Karpas-422 (cell line): Measurements from ENCODE around the gene RGL1. TPM values are rescaled to one million over a fixed set of nuclear protein-coding genes. Genes with fewer than 3 reads are reported as not detected.

Source experiments
- DNase-seq: peaks from one replicate; pipeline ENCODE4 v3.0.0-alpha.2; 2015
- H2AFZ ChIP-seq: fragments of 200-600 bp; sonication (generic); 2 replicates; pipeline ENCODE4 v1.6.1; 2014; ENCODE audit warnings: antibody characterized with exemption, low read length, mixed read lengths
- H3K27ac ChIP-seq: fragments of 200-600 bp; sonication (generic); 2 replicates; pipeline ENCODE4 v1.5.1; 2014; ENCODE audit warnings: mild to moderate bottlenecking, low read length, moderate library complexity
- H3K27me3 ChIP-seq: fragments of 200-600 bp; sonication (generic); 2 replicates; pipeline ENCODE4 v1.6.1; 2014; ENCODE audit warnings: low read length, mixed read lengths
- H3K36me3 ChIP-seq: fragments of 200-600 bp; sonication (generic); 2 replicates; pipeline ENCODE4 v1.6.1; 2014; ENCODE audit warnings: low read length, mixed read lengths; ENCODE audit not compliant: insufficient read depth
- H3K4me1 ChIP-seq: fragments of 200-600 bp; sonication (generic); 2 replicates; pipeline ENCODE4 v1.6.1; 2014; ENCODE audit warnings: mild to moderate bottlenecking, low read length, mixed read lengths
- H3K4me2 ChIP-seq: fragments of 200-600 bp; sonication (generic); 2 replicates; pipeline ENCODE4 v1.6.1; 2014; ENCODE audit warnings: low read length, low read depth, mild to moderate bottlenecking; ENCODE audit not compliant: poor library complexity, severe bottlenecking
- H3K4me3 ChIP-seq: fragments of 200-600 bp; sonication (generic); 2 replicates; pipeline ENCODE4 v1.5.1; 2014; ENCODE audit warnings: mild to moderate bottlenecking, antibody characterized with exemption, low read length, mixed read lengths
- H3K79me2 ChIP-seq: fragments of 200-600 bp; sonication (generic); 2 replicates; pipeline ENCODE4 v1.6.1; 2014; ENCODE audit warnings: mild to moderate bottlenecking, low read length, mixed read lengths
- H3K9ac ChIP-seq: fragments of 200-600 bp; sonication (generic); 2 replicates; pipeline ENCODE4 v1.6.0; 2014; ENCODE audit warnings: low read length
- H3K9me2 ChIP-seq: fragments of 200-600 bp; sonication (generic), shearing (Covaris generic); replicated peaks from 2 replicates; pipeline ENCODE4 v1.6.0; 2014; ENCODE audit warnings: mild to moderate bottlenecking, low read length, moderate library complexity; ENCODE audit not compliant: insufficient read depth
- H3K9me3 ChIP-seq: fragments of 300-700, 200-600 bp; sonication (generic); 2 replicates; pipeline ENCODE4 v1.6.1; 2014; ENCODE audit warnings: low read length, mixed read lengths
- H4K20me1 ChIP-seq: fragments of 200-600 bp; sonication (generic); 2 replicates; pipeline ENCODE4 v1.6.1; 2014; ENCODE audit warnings: mild to moderate bottlenecking, antibody characterized with exemption, low read length, low read depth; ENCODE audit not compliant: insufficient read depth
- total RNA-seq: library from RNA; depleted of rRNA; stranded (reverse); fragments of >200 nt; shearing (Covaris generic); gene quantifications from 2 replicates; pipeline ENCODE4 v1.2.3, GENCODE V29; 2014; ENCODE audit warnings: low replicate concordance

Gene RGL1
- total RNA-seq, 1 experiment from 2014 or later: 1.0 TPM

DNA sequence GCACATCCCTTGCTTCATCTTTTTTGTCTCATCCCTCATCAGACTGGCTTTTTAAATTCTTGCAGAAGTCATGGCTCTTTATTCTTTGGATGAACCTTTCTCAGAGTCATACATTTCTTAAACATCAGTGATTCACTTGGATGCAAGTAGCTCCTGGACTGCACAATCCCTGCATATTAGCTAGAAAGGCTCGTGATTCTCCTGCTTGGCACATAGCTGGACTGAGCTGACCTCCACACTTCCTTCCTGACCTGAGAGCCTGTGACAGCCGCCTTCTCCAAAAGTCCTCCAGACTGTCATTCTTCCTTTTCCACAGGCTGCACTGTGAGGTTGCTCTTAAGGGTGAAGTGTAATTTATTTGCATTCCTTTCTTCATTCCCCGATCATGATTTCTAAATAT is 109.4 kb downstream of the RGL1 start:
- DNase-seq: no peak
- Histone ChIP-seq H3K9ac (no peak overlapping the region), H3K36me3 (no peaks in the 10 kb centered on the region), H3K4me1 (peaks cover 21% of the 10 kb centered on the region), H3K9me3 (no peaks in the 10 kb centered on the region), H3K79me2 (no peaks in the 10 kb centered on the region), H3K4me2 (no peak overlapping the region), H2AFZ (no peak overlapping the region), H4K20me1 (no peaks in the 10 kb centered on the region), H3K27me3 (no peaks in the 10 kb centered on the region), H3K9me2 (no peaks in the 10 kb centered on the region), H3K4me3 (no peak overlapping the region), H3K27ac (no peak overlapping the region)

DNA sequence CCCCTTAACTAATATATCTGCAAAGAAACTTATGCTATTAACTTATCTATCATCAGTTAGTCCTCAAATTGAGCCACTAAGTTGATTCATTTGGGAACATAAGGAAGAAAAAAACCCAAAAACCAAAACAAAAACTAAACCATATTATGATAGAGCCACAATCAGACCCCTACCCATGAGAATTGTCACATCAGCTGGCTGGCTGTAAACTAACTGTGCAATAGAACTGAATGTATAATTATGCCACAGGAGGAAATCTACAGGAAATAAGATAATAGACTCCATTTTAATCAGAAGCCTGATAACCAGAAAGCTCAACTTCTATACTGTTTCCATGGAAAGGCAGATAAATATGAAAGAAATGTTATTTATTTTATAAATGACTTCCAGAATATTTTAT is 110.0 kb downstream of the RGL1 start:
- DNase-seq: no peak
- Histone ChIP-seq H3K27me3 (no peaks in the 10 kb centered on the region), H3K4me1 (peaks cover 21% of the 10 kb centered on the region), H3K36me3 (no peaks in the 10 kb centered on the region), H3K4me3 (no peak overlapping the region), H3K9me3 (no peaks in the 10 kb centered on the region), H2AFZ (no peak overlapping the region), H3K27ac (no peak overlapping the region), H4K20me1 (no peaks in the 10 kb centered on the region), H3K9me2 (no peaks in the 10 kb centered on the region), H3K79me2 (no peaks in the 10 kb centered on the region), H3K4me2 (no peak overlapping the region), H3K9ac (no peak overlapping the region)

DNA sequence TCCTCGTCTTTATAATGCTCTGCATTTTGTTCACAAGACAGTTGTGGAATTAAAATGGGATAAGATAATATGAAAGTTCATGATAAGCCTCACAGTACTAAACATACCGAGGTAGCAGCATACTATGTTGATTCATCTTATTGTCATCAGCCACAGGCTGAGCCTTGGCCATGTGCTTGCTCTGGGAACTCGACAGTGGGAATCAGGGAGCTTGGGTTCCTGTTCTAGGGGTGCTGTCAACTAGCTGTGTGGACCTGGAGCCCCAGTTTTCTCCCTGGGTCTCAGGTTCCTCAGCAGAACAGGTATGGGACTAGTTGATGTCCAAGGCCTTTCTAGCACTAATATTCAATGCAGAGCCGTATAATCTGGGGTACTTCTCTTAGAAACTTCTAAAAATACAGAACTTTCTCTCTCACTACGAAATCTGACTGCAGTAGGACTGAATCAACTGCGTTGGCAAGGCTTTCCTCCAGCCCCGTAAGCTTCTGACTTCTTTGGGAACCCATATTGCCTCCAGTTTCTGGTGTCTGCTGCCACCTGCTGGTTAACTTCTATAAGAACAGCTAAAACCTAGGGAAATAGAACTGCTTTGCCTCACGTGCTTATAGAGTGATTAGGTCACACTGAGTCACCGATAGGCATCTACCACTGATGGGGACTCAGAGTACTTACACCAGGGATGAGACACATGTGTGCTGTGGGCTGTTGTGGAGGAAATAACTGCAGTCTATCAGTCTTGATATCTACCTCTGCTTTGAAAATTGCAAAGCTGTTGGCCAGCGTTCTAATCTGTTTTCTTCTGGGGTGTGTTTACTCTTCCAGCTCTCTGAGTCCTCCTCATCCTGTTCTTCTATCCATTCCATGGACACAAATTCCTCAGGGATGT is 110.9 kb downstream of the RGL1 start:
- peak; percentile 91 for DNase-seq
- Histone ChIP-seq H3K9ac (no peak overlapping the region), H3K9me2 (no peaks in the 10 kb centered on the region), H3K36me3 (no peaks in the 10 kb centered on the region), H3K4me2 (no peak overlapping the region), H3K27ac (no peak overlapping the region), H3K27me3 (no peaks in the 10 kb centered on the region), H2AFZ (no peak overlapping the region), H4K20me1 (no peaks in the 10 kb centered on the region), H3K4me3 (no peak overlapping the region), H3K79me2 (no peaks in the 10 kb centered on the region), H3K4me1 (peaks cover 18% of the 10 kb centered on the region), H3K9me3 (no peaks in the 10 kb centered on the region)

DNA sequence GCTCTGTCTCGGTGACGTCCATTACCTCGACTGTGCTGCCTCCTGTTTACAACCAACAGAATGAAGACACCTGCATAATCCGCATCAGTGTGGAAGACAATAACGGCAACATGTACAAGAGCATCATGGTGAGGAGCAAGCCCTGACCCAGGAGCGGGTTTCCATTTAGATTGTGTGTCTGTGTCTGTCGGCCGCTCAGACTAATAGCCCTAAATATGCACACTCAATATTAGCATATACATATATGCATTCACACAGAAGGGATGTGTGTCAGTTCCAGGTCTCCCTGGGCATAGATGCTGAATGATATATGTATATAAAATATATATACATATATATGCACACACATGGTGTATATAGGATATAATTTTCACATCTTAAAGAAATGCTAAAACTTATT is 111.7 kb downstream of the RGL1 start:
- no peak overlapping the region for H2AFZ ChIP-seq
- no peaks in the 10 kb centered on the region for H3K36me3 ChIP-seq
- no peak overlapping the region for H3K27ac ChIP-seq
- H3K9ac ChIP-seq: no peak overlapping the region
- no peaks in the 10 kb centered on the region for H4K20me1 ChIP-seq
- peaks cover 11% of the 10 kb centered on the region for H3K4me1 ChIP-seq
- no peak overlapping the region for H3K4me2 ChIP-seq
- no peaks in the 10 kb centered on the region for H3K9me2 ChIP-seq
- DNase-seq: no peak
- no peaks in the 10 kb centered on the region for H3K9me3 ChIP-seq
- H3K4me3 ChIP-seq: no peak overlapping the region
- no peaks in the 10 kb centered on the region for H3K27me3 ChIP-seq
- no peaks in the 10 kb centered on the region for H3K79me2 ChIP-seq

DNA sequence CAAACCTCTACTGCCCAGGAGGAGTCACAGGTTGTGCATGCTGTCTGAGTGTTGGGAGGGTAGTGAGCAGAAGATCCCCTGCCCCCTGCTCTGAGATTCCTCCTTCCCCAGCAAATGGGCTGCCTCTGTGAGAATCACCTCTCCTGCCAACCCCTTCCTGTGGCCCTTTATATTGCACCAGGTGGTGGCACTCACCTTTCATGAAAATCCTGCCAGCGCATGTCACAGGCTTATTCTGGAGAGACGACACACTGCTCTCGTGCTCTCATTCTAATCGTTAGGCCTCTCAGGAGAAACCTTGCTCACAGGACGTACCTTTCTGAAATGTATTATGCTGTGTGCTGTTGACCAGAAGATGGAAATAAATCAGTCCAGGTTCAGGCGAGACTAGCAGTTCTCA is 113.7 kb downstream of the RGL1 start:
- no peaks in the 10 kb centered on the region for H3K4me1 ChIP-seq
- H3K79me2 ChIP-seq: no peaks in the 10 kb centered on the region
- H3K27ac ChIP-seq: no peak overlapping the region
- H3K9me2 ChIP-seq: no peaks in the 10 kb centered on the region
- H3K4me3 ChIP-seq: no peak overlapping the region
- H3K27me3 ChIP-seq: no peaks in the 10 kb centered on the region
- H2AFZ ChIP-seq: no peak overlapping the region
- no peak for DNase-seq
- H3K36me3 ChIP-seq: no peaks in the 10 kb centered on the region
- no peaks in the 10 kb centered on the region for H4K20me1 ChIP-seq
- no peaks in the 10 kb centered on the region for H3K9me3 ChIP-seq
- H3K9ac ChIP-seq: no peak overlapping the region
- no peak overlapping the region for H3K4me2 ChIP-seq

DNA sequence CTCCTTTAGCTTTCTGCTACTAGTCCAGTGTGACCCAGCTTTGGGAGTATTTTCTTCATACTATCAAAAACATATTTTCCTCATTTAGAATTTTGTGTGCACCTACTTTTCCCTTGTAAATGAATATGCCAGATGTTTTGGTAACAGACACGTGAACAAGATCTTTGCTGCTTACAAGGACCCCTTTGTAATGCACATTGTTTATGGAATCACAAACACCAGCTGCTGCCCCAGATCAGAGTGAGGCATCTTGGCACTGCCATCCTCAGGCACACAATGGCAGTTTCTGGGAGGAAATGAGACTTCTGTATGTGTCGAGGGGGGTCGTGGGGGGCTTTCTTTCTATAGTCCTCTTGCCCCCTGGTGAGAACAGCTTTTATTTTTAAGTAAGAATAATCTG is 115.7 kb downstream of the RGL1 start:
- Histone ChIP-seq H3K36me3 (no peaks in the 10 kb centered on the region), H3K27me3 (no peaks in the 10 kb centered on the region), H3K9me2 (no peaks in the 10 kb centered on the region), H3K27ac (no peak overlapping the region), H3K9me3 (no peaks in the 10 kb centered on the region), H3K4me1 (no peaks in the 10 kb centered on the region), H3K9ac (no peak overlapping the region), H3K79me2 (no peaks in the 10 kb centered on the region), H2AFZ (no peak overlapping the region), H3K4me2 (no peak overlapping the region), H4K20me1 (no peaks in the 10 kb centered on the region), H3K4me3 (no peak overlapping the region)
- no peak for DNase-seq

DNA sequence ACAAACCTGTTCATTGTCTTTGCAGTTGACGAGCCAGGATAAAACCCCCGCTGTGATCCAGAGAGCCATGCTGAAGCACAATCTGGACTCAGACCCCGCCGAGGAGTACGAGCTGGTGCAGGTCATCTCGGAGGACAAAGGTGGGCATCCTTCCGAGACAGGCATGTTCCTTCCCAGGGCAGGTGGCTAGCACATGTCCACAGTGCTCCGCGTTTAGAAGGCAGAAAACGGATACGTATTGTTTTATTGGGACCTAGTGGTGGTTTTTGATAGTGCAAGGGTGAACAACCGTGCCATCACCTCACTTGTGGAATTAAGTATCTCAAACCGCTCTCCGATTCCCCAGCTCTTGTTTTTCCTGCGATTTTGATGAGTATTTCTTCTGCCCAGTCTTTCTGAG is 117.3 kb downstream of the RGL1 start:
- H3K9ac ChIP-seq: no peak overlapping the region

DNA sequence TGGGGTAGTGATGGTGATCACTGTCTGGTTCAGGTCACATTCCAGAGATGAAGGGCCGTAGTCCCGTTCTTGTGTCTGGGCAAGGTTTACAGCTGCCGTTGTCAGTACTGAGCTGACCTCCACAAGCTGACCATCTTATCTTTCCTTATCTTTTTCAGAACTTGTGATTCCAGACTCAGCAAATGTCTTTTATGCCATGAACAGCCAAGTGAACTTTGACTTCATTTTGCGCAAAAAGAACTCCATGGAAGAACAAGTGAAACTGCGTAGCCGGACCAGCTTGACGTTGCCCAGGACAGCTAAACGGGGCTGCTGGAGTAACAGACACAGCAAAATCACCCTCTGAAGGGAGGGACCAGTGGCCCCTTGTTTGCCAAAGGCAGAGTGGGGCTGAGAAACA is 121.0 kb downstream of the RGL1 start:
- Histone ChIP-seq H3K79me2 (no peaks in the 10 kb centered on the region), H3K27me3 (no peaks in the 10 kb centered on the region), H3K9ac (no peak overlapping the region), H3K27ac (no peak overlapping the region), H3K9me2 (no peaks in the 10 kb centered on the region), H3K4me2 (no peak overlapping the region), H3K4me3 (no peak overlapping the region), H2AFZ (no peak overlapping the region), H3K4me1 (no peaks in the 10 kb centered on the region), H4K20me1 (no peaks in the 10 kb centered on the region), H3K36me3 (no peaks in the 10 kb centered on the region), H3K9me3 (no peaks in the 10 kb centered on the region)
- DNase-seq: no peak

More for the DNA sequence above, 117.3 kb downstream of the RGL1 start:
- no peaks in the 10 kb centered on the region for H3K36me3 ChIP-seq
- H3K4me3 ChIP-seq: no peak overlapping the region
- H3K4me1 ChIP-seq: no peaks in the 10 kb centered on the region
- no peak overlapping the region for H2AFZ ChIP-seq
- H3K79me2 ChIP-seq: no peaks in the 10 kb centered on the region
- no peaks in the 10 kb centered on the region for H3K27me3 ChIP-seq
- no peak overlapping the region for H3K4me2 ChIP-seq
- H4K20me1 ChIP-seq: no peaks in the 10 kb centered on the region
- no peaks in the 10 kb centered on the region for H3K9me2 ChIP-seq
- no peak for DNase-seq
- H3K9me3 ChIP-seq: no peaks in the 10 kb centered on the region
- H3K27ac ChIP-seq: no peak overlapping the region
